OCI-LY1 (cell line): ENCODE measurements around the gene DOCK1.

Source experiments
- CTCF ChIP-seq: fragments of 200-600 bp; sonication (generic), shearing (Covaris generic); IDR thresholded peaks from 2 replicates; pipeline ENCODE4 v1.5.1; 2017; ENCODE audit warnings: mild to moderate bottlenecking, antibody characterized with exemption, low read length, moderate library complexity, mixed read lengths
- EZH2 ChIP-seq: fragments of 200-600 bp; sonication (generic), shearing (Covaris generic); IDR thresholded peaks from 2 replicates; pipeline ENCODE4 v1.8.0; 2017; ENCODE audit warnings: borderline replicate concordance, mixed run types, mild to moderate bottlenecking, antibody characterized with exemption, low read length, moderate library complexity, mixed read lengths

DNA sequence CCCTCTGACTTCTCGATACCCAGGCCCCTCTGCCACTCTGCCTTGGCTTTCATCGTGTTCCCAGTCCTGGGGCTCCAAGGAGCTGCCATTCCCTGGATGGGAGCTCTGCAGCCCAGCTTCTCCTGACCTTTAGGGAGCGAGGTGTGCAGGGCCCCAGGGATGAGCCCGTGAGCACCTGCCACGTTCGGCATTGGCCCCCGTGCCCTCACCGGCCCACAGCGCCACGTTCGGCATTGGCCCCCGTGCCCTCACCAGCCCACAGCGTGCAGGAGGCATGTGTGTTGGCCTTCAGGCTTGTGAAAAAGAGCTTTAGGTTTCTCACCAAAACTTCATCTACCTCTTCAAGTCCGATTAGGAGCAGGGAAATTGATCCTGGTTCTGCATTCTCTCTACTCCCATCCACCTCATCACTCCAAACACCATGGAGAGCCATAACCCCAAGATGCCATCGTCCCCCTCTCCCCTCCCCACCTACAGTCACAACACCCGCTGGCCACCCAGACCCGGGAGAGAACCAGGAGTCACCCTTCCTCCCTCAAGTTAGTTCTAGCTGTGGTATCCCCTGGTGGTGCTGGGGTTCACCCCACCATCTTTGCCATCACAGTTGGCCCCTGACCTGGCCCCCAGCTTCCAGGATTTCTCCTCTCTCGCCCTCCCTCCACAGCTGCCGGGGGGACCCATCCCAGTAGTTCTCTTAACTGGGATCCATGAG lies 524.5 kb downstream of the DOCK1 start:
- TF ChIP-seq EZH2 (no peak), CTCF (no peak)
